KMS-11 (cell line): ENCODE results near the gene SCN7A.
"Not testable (repeated sequence)": the region's sequence is repeated elsewhere in the genome, so short reads cannot be mapped to it uniquely, and the experiment has no call there.

Experiments used
- H2AFZ ChIP-seq: fragments of 200-600 bp; sonication (generic); 2 replicates; pipeline ENCODE4 v1.6.1; 2016; ENCODE audit warnings: antibody characterized with exemption, mixed run types, low read depth
- H3K27ac ChIP-seq: fragments of 200-600 bp; sonication (generic); 2 replicates; pipeline ENCODE4 v1.6.1; 2016; ENCODE audit warnings: mild to moderate bottlenecking, mixed run types
- H3K27me3 ChIP-seq: fragments of 200-600 bp; sonication (generic); 2 replicates; pipeline ENCODE4 v1.6.1; 2017; ENCODE audit warnings: mild to moderate bottlenecking, low read depth, mixed run types, moderate library complexity; ENCODE audit not compliant: insufficient read depth
- H3K36me3 ChIP-seq: fragments of 200-600 bp; sonication (generic); 2 replicates; pipeline ENCODE4 v1.6.1; 2017; ENCODE audit warnings: mild to moderate bottlenecking, mixed run types; ENCODE audit not compliant: insufficient read depth
- H3K4me1 ChIP-seq: fragments of 200-600 bp; sonication (generic); 2 replicates; pipeline ENCODE4 v1.6.1; 2016; ENCODE audit warnings: mild to moderate bottlenecking, low read depth, mixed run types; ENCODE audit not compliant: poor library complexity, severe bottlenecking
- H3K4me2 ChIP-seq: fragments of 200-600 bp; sonication (generic); 2 replicates; pipeline ENCODE4 v1.7.0; 2016; ENCODE audit warnings: mild to moderate bottlenecking, mixed run types
- H3K4me3 ChIP-seq: fragments of 200-600 bp; sonication (generic); IDR thresholded peaks from 2 replicates; pipeline ENCODE4 v1.6.1; 2017; ENCODE audit warnings: low read depth, low read length, mixed read lengths; ENCODE audit not compliant: insufficient read depth
- H3K79me2 ChIP-seq: fragments of 200-600 bp; sonication (generic); 2 replicates; pipeline ENCODE4 v1.6.1; 2016; ENCODE audit warnings: low read depth, mixed run types; ENCODE audit not compliant: insufficient read depth
- H3K9ac ChIP-seq: fragments of 200-600 bp; sonication (generic); 2 replicates; pipeline ENCODE4 v1.6.1; 2016; ENCODE audit warnings: mild to moderate bottlenecking, mixed run types
- H4K20me1 ChIP-seq: fragments of 200-600 bp; sonication (generic); 2 replicates; pipeline ENCODE4 v1.6.1; 2016; ENCODE audit warnings: mild to moderate bottlenecking, mixed run types; ENCODE audit not compliant: insufficient read depth
- CTCF ChIP-seq: fragments of 200-600 bp; sonication (generic); conservative IDR thresholded peaks from 2 replicates; pipeline ENCODE4 v1.6.1; 2017; ENCODE audit warnings: low read depth, mild to moderate bottlenecking, antibody characterized with exemption, low read length, moderate library complexity, mixed read lengths

Gene SCN7A

GRCh38 chr2:166364476-166365161, 129.4 kb downstream of the SCN7A start:
- H4K20me1 ChIP-seq, result no peaks in the 10 kb centered on the region
- TF ChIP-seq CTCF, result no peak
- H3K27me3 ChIP-seq, result no peaks in the 10 kb centered on the region
- no peak overlapping the region for H3K9ac ChIP-seq
- no peaks in the 10 kb centered on the region for H3K36me3 ChIP-seq
- H3K4me1 ChIP-seq, result peaks cover 14% of the 10 kb centered on the region
- no peak overlapping the region for H3K4me2 ChIP-seq
- H3K79me2 ChIP-seq, result no peaks in the 10 kb centered on the region
- H3K27ac ChIP-seq, result no peak overlapping the region
- no peak overlapping the region for H2AFZ ChIP-seq
- no peak overlapping the region for H3K4me3 ChIP-seq

GRCh38 chr2:166361351-166362153, 132.5 kb downstream of the SCN7A start:
- TF ChIP-seq CTCF, result peak; percentile 57
- H3K27me3 ChIP-seq, result no peaks in the 10 kb centered on the region
- H3K4me3 ChIP-seq, result no peak overlapping the region
- H2AFZ ChIP-seq, result no peak overlapping the region
- peaks cover 11% of the 10 kb centered on the region for H3K4me1 ChIP-seq
- H3K9ac ChIP-seq, result no peak overlapping the region
- H3K79me2 ChIP-seq, result no peaks in the 10 kb centered on the region
- H3K36me3 ChIP-seq, result no peaks in the 10 kb centered on the region
- no peaks in the 10 kb centered on the region for H4K20me1 ChIP-seq
- no peak overlapping the region for H3K4me2 ChIP-seq
- no peak overlapping the region for H3K27ac ChIP-seq

GRCh38 chr2:166360906-166361305, 133.1 kb downstream of the SCN7A start:
- H3K36me3 ChIP-seq, result no peaks in the 10 kb centered on the region
- H3K27ac ChIP-seq, result no peak overlapping the region
- no peak overlapping the region for H3K4me3 ChIP-seq
- H3K27me3 ChIP-seq, result no peaks in the 10 kb centered on the region
- peaks cover 10% of the 10 kb centered on the region for H3K4me1 ChIP-seq
- TF ChIP-seq CTCF, result no peak
- no peaks in the 10 kb centered on the region for H3K79me2 ChIP-seq
- H3K9ac ChIP-seq, result no peak overlapping the region
- H4K20me1 ChIP-seq, result no peaks in the 10 kb centered on the region
- H3K4me2 ChIP-seq, result no peak overlapping the region
- no peak overlapping the region for H2AFZ ChIP-seq

- Histone ChIP-seq H3K9ac (no peak overlapping the region), H2AFZ (no peak overlapping the region)
Observed at GRCh38 chr2:166360426-166360825, 133.6 kb downstream of the SCN7A start.

GRCh38 chr2:166357950-166358321, 136.1 kb downstream of the SCN7A start:
- not testable (repeated sequence) for H4K20me1 ChIP-seq, H3K4me3 ChIP-seq, H3K36me3 ChIP-seq, H3K9ac ChIP-seq, H3K27ac ChIP-seq, H3K4me2 ChIP-seq, H3K79me2 ChIP-seq, H2AFZ ChIP-seq, H3K27me3 ChIP-seq
- H3K4me1 ChIP-seq, result peaks cover 10% of the 10 kb centered on the region

More at GRCh38 chr2:166360426-166360825, 133.6 kb downstream of the SCN7A start:
- H3K36me3 ChIP-seq, result no peaks in the 10 kb centered on the region
- H3K79me2 ChIP-seq, result no peaks in the 10 kb centered on the region
- H3K27ac ChIP-seq, result no peak overlapping the region
- H4K20me1 ChIP-seq, result no peaks in the 10 kb centered on the region
- no peak for TF ChIP-seq CTCF
- no peaks in the 10 kb centered on the region for H3K27me3 ChIP-seq
- H3K4me1 ChIP-seq, result peaks cover 10% of the 10 kb centered on the region
- no peak overlapping the region for H3K4me2 ChIP-seq
- no peak overlapping the region for H3K4me3 ChIP-seq
